ENCODE results near the gene MTIF2.
A peak's percentile ranks its signal among the peaks of the same experiment; 100 is the strongest.

The MTIF2 gene

GRCh38 chr2:55235724-55236538 lies 33.1 kb downstream of the MTIF2 start:
- TF ChIP-seq, protein P1, sequence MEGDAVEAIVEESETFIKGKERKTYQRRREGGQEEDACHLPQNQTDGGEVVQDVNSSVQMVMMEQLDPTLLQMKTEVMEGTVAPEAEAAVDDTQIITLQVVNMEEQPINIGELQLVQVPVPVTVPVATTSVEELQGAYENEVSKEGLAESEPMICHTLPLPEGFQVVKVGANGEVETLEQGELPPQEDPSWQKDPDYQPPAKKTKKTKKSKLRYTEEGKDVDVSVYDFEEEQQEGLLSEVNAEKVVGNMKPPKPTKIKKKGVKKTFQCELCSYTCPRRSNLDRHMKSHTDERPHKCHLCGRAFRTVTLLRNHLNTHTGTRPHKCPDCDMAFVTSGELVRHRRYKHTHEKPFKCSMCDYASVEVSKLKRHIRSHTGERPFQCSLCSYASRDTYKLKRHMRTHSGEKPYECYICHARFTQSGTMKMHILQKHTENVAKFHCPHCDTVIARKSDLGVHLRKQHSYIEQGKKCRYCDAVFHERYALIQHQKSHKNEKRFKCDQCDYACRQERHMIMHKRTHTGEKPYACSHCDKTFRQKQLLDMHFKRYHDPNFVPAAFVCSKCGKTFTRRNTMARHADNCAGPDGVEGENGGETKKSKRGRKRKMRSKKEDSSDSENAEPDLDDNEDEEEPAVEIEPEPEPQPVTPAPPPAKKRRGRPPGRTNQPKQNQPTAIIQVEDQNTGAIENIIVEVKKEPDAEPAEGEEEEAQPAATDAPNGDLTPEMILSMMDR (IDR thresholded peaks at IDR 0.05; ENCODE audit: extremely low read depth, missing control alignments): no peak
- no peak for DNase-seq (ENCODE audit: low spot score)

DNA sequence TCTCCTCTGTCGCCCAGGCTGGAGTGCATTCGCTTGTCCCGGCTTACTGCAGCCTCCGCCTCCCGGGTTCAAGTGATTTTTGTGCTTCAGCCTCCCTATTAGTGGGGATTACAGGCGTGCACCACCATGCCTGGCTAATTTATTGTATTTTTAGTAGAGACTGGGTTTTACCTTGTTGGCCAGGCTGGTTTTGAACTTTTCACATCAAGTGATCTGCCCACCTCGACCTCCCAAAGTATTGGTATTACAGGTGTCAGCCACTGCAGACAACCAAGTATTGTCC lies 35.4 kb downstream of the MTIF2 start:
- no peak for DNase-seq (ENCODE audit: low spot score)
- TF ChIP-seq, protein P1 (IDR thresholded peaks at IDR 0.05; ENCODE audit: extremely low read depth, missing control alignments): no peak

DNA sequence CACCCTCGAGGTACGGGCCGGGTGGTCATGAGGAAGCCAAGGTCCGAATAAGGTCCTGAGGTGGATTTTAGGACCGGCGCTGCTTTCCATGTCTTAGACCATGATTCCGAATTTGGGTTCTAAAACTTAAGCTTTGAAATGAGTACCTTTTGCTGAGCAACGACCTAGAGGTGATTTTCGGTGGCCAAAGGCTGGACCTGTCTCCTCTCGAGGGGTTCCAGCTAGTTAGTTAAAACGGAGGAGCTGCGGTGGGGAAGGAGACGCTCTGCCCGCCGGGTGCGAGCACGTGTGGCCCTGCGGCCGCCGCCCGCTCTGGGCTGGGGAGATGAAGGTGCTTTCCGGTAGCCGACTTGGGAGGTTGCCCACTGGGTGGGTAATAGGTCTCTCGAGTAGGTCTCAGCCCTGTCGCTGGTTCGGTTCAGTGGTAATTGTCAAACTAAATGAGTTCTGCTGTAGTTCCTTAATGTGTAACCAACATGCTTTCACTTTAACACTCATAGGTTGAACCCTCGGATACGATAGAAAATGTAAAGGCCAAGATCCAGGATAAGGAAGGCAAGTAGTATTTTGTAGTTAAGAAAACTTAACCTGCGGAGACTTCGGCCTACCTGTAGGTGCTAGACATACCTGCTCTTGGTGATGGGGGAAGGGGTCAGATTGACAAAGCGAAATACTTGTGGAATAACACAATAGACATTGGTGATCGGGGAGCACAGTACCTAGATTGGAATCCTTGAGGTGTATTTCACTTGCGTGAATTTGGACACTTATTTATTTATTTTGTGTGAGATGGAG lies 36.0 kb downstream of the MTIF2 start:
- DNase-seq (ENCODE audit: low spot score): peak; percentile 27
- TF ChIP-seq, protein P1 (IDR thresholded peaks at IDR 0.05; ENCODE audit: extremely low read depth, missing control alignments): no peak

- DNase-seq (ENCODE audit: low spot score): peak; percentile 84
- TF ChIP-seq, protein P1 (IDR thresholded peaks at IDR 0.05; ENCODE audit: extremely low read depth, missing control alignments): no peak
Measured at GRCh38 chr2:55232084-55232862, 36.8 kb downstream of the MTIF2 start, which contains the start of the genes CLHC1 and RPS27A. TSS of gene CLHC1 (minus strand) at chr2:55232293. CDS start at chr2:55222411, 9,882 bp downstream. TSS of gene RPS27A (plus strand) at chr2:55232688. CDS start at chr2:55232825, 137 bp downstream.

DNA sequence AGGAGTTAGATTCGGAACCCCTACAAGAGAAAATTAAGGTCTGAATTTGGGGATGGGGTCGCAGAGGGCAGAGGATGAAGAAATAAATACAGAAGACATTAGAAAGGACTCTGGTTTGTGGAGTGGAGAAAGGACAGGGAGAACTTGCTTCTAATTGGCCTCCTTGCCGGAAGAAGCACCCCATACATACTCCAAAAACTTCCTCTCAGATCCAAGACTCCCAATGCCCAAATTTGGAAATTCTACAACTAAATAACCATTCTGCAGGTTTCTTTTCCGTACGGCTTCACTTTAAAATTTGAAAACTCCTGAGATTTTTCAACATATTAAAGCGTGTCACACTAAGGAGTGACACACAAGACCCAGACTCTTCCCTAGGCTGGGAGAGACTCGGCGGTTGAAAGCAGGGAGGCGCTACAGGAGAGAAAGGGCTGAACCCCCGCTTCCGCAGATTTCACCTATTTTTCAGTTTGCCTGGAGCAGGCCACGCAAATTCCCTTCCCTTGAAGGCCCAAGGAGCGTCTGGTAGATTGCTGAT lies 37.4 kb downstream of the MTIF2 start:
- TF ChIP-seq, protein P1 (IDR thresholded peaks at IDR 0.05; ENCODE audit: extremely low read depth, missing control alignments): no peak
- DNase-seq (ENCODE audit: low spot score): no peak

DNA sequence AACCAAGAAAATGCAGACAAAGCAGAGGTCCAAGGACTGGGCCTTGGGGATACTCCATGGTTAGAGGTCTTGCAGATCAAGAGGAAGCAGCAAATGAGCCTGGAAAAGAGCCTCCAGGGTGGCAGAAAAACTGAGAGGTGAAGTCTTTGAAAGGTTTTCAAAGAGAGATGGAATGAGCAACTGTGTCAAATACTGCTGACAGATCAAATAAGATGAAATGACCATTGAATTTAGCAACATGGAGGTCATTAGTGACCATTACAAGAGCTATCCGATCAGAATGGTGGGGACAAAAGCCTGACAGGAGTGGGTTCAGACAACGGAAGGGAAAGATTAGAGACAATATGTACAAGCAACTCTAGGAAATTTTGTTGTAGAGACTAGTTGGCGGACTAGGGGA lies 38.5 kb downstream of the MTIF2 start:
- DNase-seq (ENCODE audit: low spot score): no peak
- TF ChIP-seq, protein P1 (IDR thresholded peaks at IDR 0.05; ENCODE audit: extremely low read depth, missing control alignments): no peak
